ENCODE data around the gene RETREG3.
"Not testable (repeated sequence)": the region's sequence is repeated elsewhere in the genome, so short reads cannot be mapped to it uniquely, and the experiment has no call there.

RETREG3 gene

GRCh38 chr17:42623271-42623670, 14.1 kb upstream of the RETREG3 start:
- H3K4me3 ChIP-seq (ENCODE audit: low read length): no peak overlapping the region
- no peak for DNase-seq (ENCODE audit: low read depth)
- no peak for TF ChIP-seq CTCF (conservative IDR thresholded peaks at IDR 0.05; ENCODE audit: low read depth, low read length)

- DNase-seq (ENCODE audit: low read depth); H3K4me3 ChIP-seq (ENCODE audit: low read length): not testable (repeated sequence)
Measured at GRCh38 chr17:42621987-42622386, 12.8 kb upstream of the RETREG3 start.

- DNase-seq (ENCODE audit: low read depth): no peak
- peak; percentile 39 for TF ChIP-seq CTCF (conservative IDR thresholded peaks at IDR 0.05; ENCODE audit: low read depth, low read length)
- no peak overlapping the region for H3K4me3 ChIP-seq (ENCODE audit: low read length)
Measured at GRCh38 chr17:42618442-42619150, 9.4 kb upstream of the RETREG3 start.

DNA sequence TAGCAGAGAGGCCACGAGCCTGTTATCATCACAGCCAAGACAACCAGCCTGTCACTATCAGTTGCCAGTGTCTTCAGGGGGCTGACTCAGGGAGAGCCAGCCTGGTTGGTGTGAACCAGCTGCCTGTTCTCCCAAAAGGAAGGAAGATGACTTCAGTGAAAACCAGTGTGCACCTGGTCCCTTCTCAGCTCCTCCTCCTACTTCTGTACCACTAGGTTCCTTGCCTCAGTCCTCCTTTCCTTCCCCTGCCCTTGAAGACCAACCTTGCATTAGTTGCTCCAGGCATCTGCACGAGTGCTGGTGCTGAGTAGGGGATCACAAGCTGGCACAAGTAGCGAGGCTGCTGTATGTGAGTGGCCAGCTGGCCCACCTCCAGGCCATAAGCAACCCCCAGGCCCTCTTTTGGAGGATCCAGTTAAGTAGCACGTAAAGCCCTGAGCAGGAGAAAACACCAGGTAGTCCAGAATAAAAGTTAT, 8.8 kb upstream of the RETREG3 start:
- DNase-seq (ENCODE audit: low read depth): no peak
- TF ChIP-seq CTCF (conservative IDR thresholded peaks at IDR 0.05; ENCODE audit: low read depth, low read length): no peak
- H3K4me3 ChIP-seq (ENCODE audit: low read length): no peak overlapping the region

DNA sequence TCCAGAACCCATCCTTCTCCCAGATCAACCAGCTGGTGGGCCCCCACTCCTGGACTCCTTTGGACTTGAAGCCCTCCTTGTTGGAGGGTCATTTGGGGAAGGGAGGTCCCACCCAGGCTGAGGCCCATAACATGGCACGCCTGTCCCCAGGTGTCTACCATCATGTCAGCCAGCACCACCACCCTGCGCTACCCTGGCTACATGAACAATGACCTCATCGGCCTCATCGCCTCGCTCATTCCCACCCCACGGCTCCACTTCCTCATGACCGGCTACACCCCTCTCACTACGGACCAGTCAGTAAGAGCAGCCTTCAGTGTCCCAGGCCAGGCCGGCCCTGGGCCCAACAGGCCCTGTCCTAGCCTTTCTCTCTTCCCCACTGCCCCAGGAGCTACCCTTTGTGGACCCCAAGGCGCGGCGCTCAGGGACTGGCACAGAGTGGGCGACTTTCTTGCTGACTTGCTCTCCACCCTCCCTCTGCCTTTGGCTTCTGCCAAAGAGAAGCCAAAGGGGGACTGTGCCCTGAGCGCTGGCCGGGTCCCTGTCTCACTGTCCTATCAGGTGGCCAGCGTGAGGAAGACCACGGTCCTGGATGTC, 4.6 kb upstream of the RETREG3 start:
- H3K4me3 ChIP-seq (ENCODE audit: low read length): no peak overlapping the region
- no peak for DNase-seq (ENCODE audit: low read depth)
- no peak for TF ChIP-seq CTCF (conservative IDR thresholded peaks at IDR 0.05; ENCODE audit: low read depth, low read length)

- no peak for DNase-seq (ENCODE audit: low read depth)
- TF ChIP-seq CTCF (conservative IDR thresholded peaks at IDR 0.05; ENCODE audit: low read depth, low read length): no peak
- no peak overlapping the region for H3K4me3 ChIP-seq (ENCODE audit: low read length)
Measured at GRCh38 chr17:42612013-42612412, 2.8 kb upstream of the RETREG3 start.

- H3K4me3 ChIP-seq (ENCODE audit: low read length): peak overlapping the region; percentile 84
- DNase-seq (ENCODE audit: low read depth): not testable (repeated sequence)
Measured at GRCh38 chr17:42609814-42610801, 934 bp upstream of the RETREG3 start.

All from retinal pigment epithelial cell (primary cell).